ENCODE results near the gene BTBD9. TPM values are rescaled to one million over a fixed set of nuclear protein-coding genes. Genes with fewer than 3 reads are reported as not detected.

BTBD9 gene
- polyA plus RNA-seq, 1 donor (not counting 4 experiments of a cell fraction or from before 2014, with no cell fraction given), result 6.8 TPM

- no peak for FAIRE-seq
Measured at GRCh38 chr6:38282911-38283310, 356.8 kb downstream of the BTBD9 start.

GRCh38 chr6:38281126-38281525, 358.6 kb downstream of the BTBD9 start:
- H3K4me1 ChIP-seq (ENCODE audit: control insufficient read depth, extremely low read depth, insufficient read depth, low read length), result no peaks in the 10 kb centered on the region
- no peaks in the 10 kb centered on the region for H3K36me3 ChIP-seq (ENCODE audit: control insufficient read depth in 2 of 2, extremely low read depth in 1 of 2, insufficient read depth in 2 of 2, low read length in 2 of 2)
- no peaks in the 10 kb centered on the region for H3K79me2 ChIP-seq (ENCODE audit: control insufficient read depth, insufficient read depth, low read length)
- H3K27ac ChIP-seq (ENCODE audit: control insufficient read depth, insufficient read depth, low read length), result no peak overlapping the region
- H3K9ac ChIP-seq (ENCODE audit: control insufficient read depth, extremely low read depth, insufficient read depth, low read length), result no peak overlapping the region
- H2AFZ ChIP-seq (ENCODE audit: control insufficient read depth, low read length), result no peak overlapping the region
- no peak for DNase-seq (ENCODE audit: low read depth, low spot score)
- TF ChIP-seq CTCF (optimal IDR thresholded peaks at IDR 0.05 in 1 of 3, IDR thresholded peaks at IDR 0.05 in 1 of 3, conservative IDR thresholded peaks at IDR 0.05 in 1 of 3; ENCODE audit: extremely low read depth in 1 of 3, insufficient read depth in 2 of 3, low read length in 3 of 3) (no peak), EZH2 (IDR thresholded peaks at IDR 0.05; ENCODE audit: low read length) (no peak)
- no peak for FAIRE-seq
- H3K4me2 ChIP-seq (ENCODE audit: control insufficient read depth, extremely low read depth, insufficient read depth, low read depth, low read length), result no peak overlapping the region
- H3K9me3 ChIP-seq (ENCODE audit: control insufficient read depth, low read depth, low read length), result no peaks in the 10 kb centered on the region
- H4K20me1 ChIP-seq (ENCODE audit: control insufficient read depth, extremely low read depth, insufficient read depth, low read length), result no peaks in the 10 kb centered on the region
- dilution Hi-C loops (cut with MboI; ENCODE audit: extremely low pct_ligation_motif_present, low sequenced_read_pairs), result no loop called here
- no peaks in the 10 kb centered on the region for H3K27me3 ChIP-seq (ENCODE audit: control insufficient read depth, extremely low read depth, insufficient read depth, low read length)
- H3K9me1 ChIP-seq (ENCODE audit: control insufficient read depth, extremely low read depth, insufficient read depth, low read length), result no peaks in the 10 kb centered on the region
- no peak overlapping the region for H3K4me3 ChIP-seq (ENCODE audit: control insufficient read depth in 2 of 3, extremely low read depth in 1 of 3, insufficient read depth in 2 of 3, low read depth in 1 of 3, low read length in 3 of 3)

More at GRCh38 chr6:38282911-38283310, 356.8 kb downstream of the BTBD9 start:
- no peaks in the 10 kb centered on the region for H4K20me1 ChIP-seq (ENCODE audit: control insufficient read depth, extremely low read depth, insufficient read depth, low read length)
- H3K27ac ChIP-seq (ENCODE audit: control insufficient read depth, insufficient read depth, low read length), result no peak overlapping the region
- no peak overlapping the region for H2AFZ ChIP-seq (ENCODE audit: control insufficient read depth, low read length)
- H3K36me3 ChIP-seq (ENCODE audit: control insufficient read depth in 2 of 2, extremely low read depth in 1 of 2, insufficient read depth in 2 of 2, low read length in 2 of 2), result no peaks in the 10 kb centered on the region
- no peaks in the 10 kb centered on the region for H3K79me2 ChIP-seq (ENCODE audit: control insufficient read depth, insufficient read depth, low read length)
- TF ChIP-seq EZH2 (IDR thresholded peaks at IDR 0.05; ENCODE audit: low read length) (no peak), CTCF (optimal IDR thresholded peaks at IDR 0.05 in 1 of 3, IDR thresholded peaks at IDR 0.05 in 1 of 3, conservative IDR thresholded peaks at IDR 0.05 in 1 of 3; ENCODE audit: extremely low read depth in 1 of 3, insufficient read depth in 2 of 3, low read length in 3 of 3) (no peak)
- no peak overlapping the region for H3K4me2 ChIP-seq (ENCODE audit: control insufficient read depth, extremely low read depth, insufficient read depth, low read depth, low read length)
- no peaks in the 10 kb centered on the region for H3K27me3 ChIP-seq (ENCODE audit: control insufficient read depth, extremely low read depth, insufficient read depth, low read length)
- H3K9me3 ChIP-seq (ENCODE audit: control insufficient read depth, low read depth, low read length), result no peaks in the 10 kb centered on the region
- dilution Hi-C loops (cut with MboI; ENCODE audit: extremely low pct_ligation_motif_present, low sequenced_read_pairs), result no loop called here
- no peaks in the 10 kb centered on the region for H3K4me1 ChIP-seq (ENCODE audit: control insufficient read depth, extremely low read depth, insufficient read depth, low read length)
- no peaks in the 10 kb centered on the region for H3K9me1 ChIP-seq (ENCODE audit: control insufficient read depth, extremely low read depth, insufficient read depth, low read length)
- H3K4me3 ChIP-seq (ENCODE audit: control insufficient read depth in 2 of 3, extremely low read depth in 1 of 3, insufficient read depth in 2 of 3, low read depth in 1 of 3, low read length in 3 of 3), result no peak overlapping the region
- no peak overlapping the region for H3K9ac ChIP-seq (ENCODE audit: control insufficient read depth, extremely low read depth, insufficient read depth, low read length)
- no peak for DNase-seq (ENCODE audit: low read depth, low spot score)
